Mesangial cell (primary cell): ENCODE data around the gene FZR1. TPM values are rescaled to one million over a fixed set of nuclear protein-coding genes. Genes with fewer than 3 reads are reported as not detected.

ENCODE experiments used
- total RNA-seq: library from RNA; depleted of rRNA; stranded (reverse); fragments of >200 nt; gene quantifications from 2 replicates; pipeline ENCODE4 v1.2.3, GENCODE V29; 2015

FZR1 gene
- total RNA-seq, result 38.2 and 76.3 TPM in 2 replicates

GRCh38 chr19:3505598-3506383 is at the start of gene FZR1:
Gene FZR1, plus strand, starts transcription at chr19:3506311. Its CDS starts 16,679 bp downstream, at chr19:3522990.

GRCh38 chr19:3480383-3481091 is 25.6 kb upstream of the FZR1 start, which contains the start of gene SMIM24:
Gene SMIM24, minus strand, starts transcription at chr19:3480525. Its CDS starts 62 bp downstream, at chr19:3480463.

GRCh38 chr19:3483226-3483628 is 22.9 kb upstream of the FZR1 start, which contains the start of gene SMIM44:
Gene SMIM44, minus strand, starts transcription at chr19:3483441. Its CDS starts 38 bp downstream, at chr19:3483403.

GRCh38 chr19:3500429-3501101 is 5.5 kb upstream of the FZR1 start, which contains the start of gene DOHH:
Gene DOHH, minus strand, starts transcription at chr19:3500674. Its CDS starts 3,860 bp downstream, at chr19:3496814.

GRCh38 chr19:3538965-3539755 is 33.0 kb downstream of the FZR1 start, which contains the start of gene TEKTIP1:
Gene TEKTIP1, plus strand, starts transcription at chr19:3539174. Its CDS starts 4 bp downstream, at chr19:3539178.

GRCh38 chr19:3557461-3558248 is 51.5 kb downstream of the FZR1 start, which contains the start of gene MFSD12:
Gene MFSD12, minus strand, starts transcription at chr19:3557586. Its CDS starts 183 bp downstream, at chr19:3557403.

GRCh38 chr19:3572855-3573161 is 66.7 kb downstream of the FZR1 start, which contains the start of gene HMG20B:
Gene HMG20B, plus strand, starts transcription at chr19:3572944. Its CDS starts 366 bp downstream, at chr19:3573310.

GRCh38 chr19:3585301-3586126 is 79.4 kb downstream of the FZR1 start, which contains the start of gene GIPC3:
Gene GIPC3, plus strand, starts transcription at chr19:3585478. Its CDS starts 120 bp downstream, at chr19:3585598.

Other genes with a start within 250 kb of the FZR1 start
- gene NFIC, start 139.7 kb upstream of the FZR1 start, total RNA-seq, result 46.8 and 52.0 TPM in 2 replicates
- 3.2 TPM in 1 of 2 replicates, not detected in the other for gene SMIM24, start 25.8 kb upstream of the FZR1 start, total RNA-seq
- not detected in 2 replicates for gene SMIM44, start 22.9 kb upstream of the FZR1 start, total RNA-seq
- gene DOHH, start 5.6 kb upstream of the FZR1 start, total RNA-seq, result 19.5 and 32.6 TPM in 2 replicates
- not detected in 2 replicates for gene TEKTIP1, start 32.9 kb downstream of the FZR1 start, total RNA-seq
- 287 and 301 TPM in 2 replicates for gene MFSD12, start 51.3 kb downstream of the FZR1 start, total RNA-seq
- 131 and 145 TPM in 2 replicates for gene HMG20B, start 66.6 kb downstream of the FZR1 start, total RNA-seq
- gene GIPC3, start 79.2 kb downstream of the FZR1 start, total RNA-seq, result 0.49 and 0.89 TPM in 2 replicates
- 2.8 and 2.9 TPM in 2 replicates for gene TBXA2R, start 100.6 kb downstream of the FZR1 start, total RNA-seq
- gene CACTIN, start 120.5 kb downstream of the FZR1 start, total RNA-seq, result 34.7 and 35.1 TPM in 2 replicates
- gene PIP5K1C, start 194.2 kb downstream of the FZR1 start, total RNA-seq, result 43.7 and 67.4 TPM in 2 replicates
- 2.5 TPM in 1 of 2 replicates, not detected in the other for gene TJP3, start 202.1 kb downstream of the FZR1 start, total RNA-seq